SH-SY5Y (cell line): ENCODE results near the gene RANBP17.

Source experiments
- GATA2 ChIP-seq: IDR thresholded peaks from 2 replicates; pipeline ENCODE4 v1.6.1; 2011; ENCODE audit warnings: mild to moderate bottlenecking, low read depth, low read length
- GATA3 ChIP-seq: IDR thresholded peaks from 2 replicates; pipeline ENCODE4 v1.6.1; 2011; ENCODE audit warnings: low read depth, mild to moderate bottlenecking, low read length, moderate library complexity

DNA sequence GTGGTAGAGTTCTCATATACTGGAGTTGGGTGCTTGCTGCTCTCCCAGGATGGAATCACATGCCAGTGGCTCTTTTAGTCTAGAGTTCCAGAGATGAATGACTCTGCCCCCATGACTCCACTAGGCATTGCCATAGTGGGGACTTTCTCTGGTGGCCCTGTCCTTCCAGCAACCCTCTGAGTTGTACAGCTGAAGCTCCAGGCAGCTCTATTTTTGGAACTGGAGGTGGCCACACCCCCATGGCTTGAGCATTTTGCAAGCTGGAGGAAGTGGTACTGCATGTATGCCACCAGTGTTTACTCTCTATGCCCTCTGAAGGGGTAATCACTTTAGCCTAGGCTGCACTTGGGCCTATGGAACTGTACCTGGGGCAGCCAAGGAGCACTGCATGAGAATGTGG is 112.6 kb downstream of the RANBP17 start:
- TF ChIP-seq GATA2 (no peak), GATA3 (no peak)
